ENCODE data around the gene AMN1.

GRCh38 chr12:31705621-31706020, 23.2 kb downstream of the AMN1 start:
- TF ChIP-seq POLR2AphosphoS5 (IDR thresholded peaks at IDR 0.05; ENCODE audit: borderline replicate concordance, low read depth, low read length): no peak
- TF ChIP-seq EZH2 (IDR thresholded peaks at IDR 0.05): no peak

All from SK-N-MC (cell line).